ENCODE measurements around the gene BCHE.

Gene BCHE

DNA sequence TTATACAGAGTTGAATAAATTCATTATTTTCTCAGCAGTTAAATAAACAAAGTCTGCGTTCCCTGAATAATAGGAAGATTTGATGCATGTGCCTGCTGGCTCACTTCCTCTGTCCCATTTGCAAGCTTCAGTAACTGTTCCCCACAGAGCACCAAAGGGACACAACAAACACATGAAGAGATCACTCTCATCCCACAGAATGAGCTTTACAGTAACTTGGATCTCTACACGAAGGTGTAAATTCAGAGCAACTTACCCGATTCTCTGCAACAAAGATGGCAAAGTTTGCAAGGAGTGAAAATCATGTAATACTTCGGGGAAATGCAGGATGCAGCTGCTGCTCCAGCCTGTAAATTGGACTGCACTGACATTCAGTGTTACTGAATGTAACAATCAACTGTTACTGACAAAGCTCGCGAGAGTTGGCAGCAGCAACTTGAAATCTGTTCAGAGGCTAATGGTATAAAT, at the start of gene BCHE:
BCHE (minus strand) TSS at position 366 of the 468 bp plus-strand sequence. CDS start 6,390 bp downstream, outside the sequence.
- DNase-seq (ENCODE audit: low read depth in 3 of 3): no peak

DNA sequence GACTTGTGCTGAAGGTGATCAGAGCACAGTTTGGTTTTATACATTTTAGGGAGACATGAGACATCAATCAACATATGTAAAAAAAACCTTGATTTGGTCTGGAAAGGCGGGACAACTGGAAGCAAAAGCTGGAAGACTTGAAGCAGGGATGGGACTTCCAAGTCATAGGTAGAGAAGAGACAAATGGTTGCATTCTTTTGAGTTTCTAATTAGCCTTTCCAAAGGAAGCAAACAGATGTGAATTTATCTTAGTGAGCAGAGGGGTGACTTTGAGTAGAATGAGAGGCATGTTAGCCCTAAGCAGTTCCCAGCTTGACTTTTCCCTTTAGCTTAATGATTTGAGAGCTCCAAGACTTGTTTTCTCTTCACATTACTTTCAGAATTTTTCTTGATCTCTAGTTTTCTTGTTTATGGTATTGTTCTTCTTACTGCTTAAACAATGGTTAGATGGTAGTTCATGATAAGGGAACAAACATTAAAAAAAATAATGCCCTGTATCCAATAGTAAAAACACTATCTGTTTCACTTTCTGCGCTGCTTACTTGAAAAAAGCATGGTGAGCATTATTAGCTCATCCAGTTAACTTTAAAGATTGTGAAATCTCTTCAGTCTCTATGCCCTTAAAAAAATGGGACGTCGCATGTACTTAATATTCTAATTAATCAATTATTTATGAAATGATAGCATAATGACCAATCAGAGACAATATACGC, 48.5 kb upstream of the BCHE start:
- no peak for DNase-seq (ENCODE audit: low read depth in 3 of 3)

DNA sequence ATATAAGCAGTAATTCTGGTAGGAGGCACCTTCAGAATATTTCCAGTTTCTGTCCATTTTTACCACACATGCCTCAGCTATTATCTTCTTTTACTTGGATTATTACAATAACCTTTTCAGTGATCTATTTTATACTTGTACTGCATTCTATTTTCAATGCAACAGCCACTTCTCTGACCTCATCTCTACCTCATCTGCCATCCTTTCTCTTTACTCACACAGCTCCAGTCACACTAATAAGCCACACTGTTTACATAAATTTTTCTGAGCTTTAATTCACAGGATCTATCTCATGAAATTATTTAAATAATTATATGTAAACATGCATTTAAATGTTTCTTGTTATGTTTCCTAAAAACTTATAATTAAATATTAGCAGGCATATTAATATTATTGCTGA, 47.3 kb upstream of the BCHE start:
- no peak for DNase-seq (ENCODE audit: low read depth in 3 of 3)

DNA sequence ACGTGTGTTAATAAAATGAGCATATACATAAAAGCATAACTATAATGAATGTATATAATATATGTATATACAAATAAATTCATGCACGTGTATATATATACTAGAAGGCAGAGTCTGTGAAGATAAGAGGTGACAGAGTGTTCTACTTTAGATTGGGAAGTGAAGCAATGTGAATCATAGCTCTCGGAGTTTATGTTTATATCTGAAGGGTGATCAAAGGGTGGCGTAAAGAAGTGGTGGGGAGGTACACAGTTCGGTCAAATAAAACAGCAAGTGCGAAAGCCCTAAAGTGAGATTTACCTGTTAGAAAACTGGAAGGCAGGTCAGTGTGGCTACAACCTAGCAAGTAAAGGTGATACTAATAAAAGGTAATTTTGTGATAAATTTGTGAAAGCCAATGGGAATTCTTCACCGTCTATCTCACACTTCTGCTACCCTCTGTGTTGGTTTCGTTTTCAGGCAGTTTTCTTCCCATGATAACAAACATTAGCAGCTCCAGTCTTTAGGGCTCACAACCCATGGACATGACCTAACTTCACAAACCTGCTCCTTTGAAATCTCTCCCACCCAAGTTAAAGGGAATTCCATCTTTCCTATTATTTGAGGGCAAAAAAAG, 46.7 kb upstream of the BCHE start:
- no peak for DNase-seq (ENCODE audit: low read depth in 3 of 3)

DNA sequence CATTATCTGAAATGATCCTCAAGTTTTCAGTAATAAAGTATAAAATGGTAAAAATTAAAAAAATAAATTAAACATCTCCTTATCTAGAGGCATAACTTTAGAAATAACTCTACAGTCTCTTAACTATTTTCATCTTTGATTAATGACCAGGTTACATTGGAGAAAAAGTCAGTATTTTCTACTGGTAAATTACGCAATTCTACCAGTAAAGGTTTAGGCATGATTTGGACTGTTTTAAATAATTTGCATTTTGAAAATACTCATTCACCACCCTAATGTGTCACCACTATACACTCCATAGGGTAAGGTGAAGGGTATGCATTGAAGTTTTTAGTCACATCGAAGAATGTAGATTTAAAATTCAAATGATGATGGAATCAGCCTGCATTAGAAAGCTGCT, 45.9 kb upstream of the BCHE start:
- DNase-seq (ENCODE audit: low read depth in 3 of 3): no peak

DNA sequence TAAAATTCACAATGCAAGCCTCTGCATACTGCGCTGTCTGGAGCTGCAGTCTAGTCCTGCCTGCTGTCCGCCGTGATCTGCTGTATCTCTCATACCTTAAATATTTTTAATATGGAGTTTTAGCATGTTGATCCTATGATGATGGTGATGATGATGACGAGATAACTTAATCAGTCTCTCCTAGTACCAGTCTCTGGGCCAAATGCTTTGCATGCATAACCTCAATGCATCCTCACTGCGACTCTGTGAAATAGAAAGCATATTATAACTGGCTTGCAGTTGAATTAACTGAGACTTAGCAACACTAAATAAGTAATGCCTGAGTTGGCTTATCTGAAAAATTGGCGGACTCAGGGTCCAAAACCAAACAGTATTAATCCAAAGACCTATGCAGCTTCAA, 38.4 kb upstream of the BCHE start:
- DNase-seq (ENCODE audit: low read depth in 3 of 3): no peak

DNA sequence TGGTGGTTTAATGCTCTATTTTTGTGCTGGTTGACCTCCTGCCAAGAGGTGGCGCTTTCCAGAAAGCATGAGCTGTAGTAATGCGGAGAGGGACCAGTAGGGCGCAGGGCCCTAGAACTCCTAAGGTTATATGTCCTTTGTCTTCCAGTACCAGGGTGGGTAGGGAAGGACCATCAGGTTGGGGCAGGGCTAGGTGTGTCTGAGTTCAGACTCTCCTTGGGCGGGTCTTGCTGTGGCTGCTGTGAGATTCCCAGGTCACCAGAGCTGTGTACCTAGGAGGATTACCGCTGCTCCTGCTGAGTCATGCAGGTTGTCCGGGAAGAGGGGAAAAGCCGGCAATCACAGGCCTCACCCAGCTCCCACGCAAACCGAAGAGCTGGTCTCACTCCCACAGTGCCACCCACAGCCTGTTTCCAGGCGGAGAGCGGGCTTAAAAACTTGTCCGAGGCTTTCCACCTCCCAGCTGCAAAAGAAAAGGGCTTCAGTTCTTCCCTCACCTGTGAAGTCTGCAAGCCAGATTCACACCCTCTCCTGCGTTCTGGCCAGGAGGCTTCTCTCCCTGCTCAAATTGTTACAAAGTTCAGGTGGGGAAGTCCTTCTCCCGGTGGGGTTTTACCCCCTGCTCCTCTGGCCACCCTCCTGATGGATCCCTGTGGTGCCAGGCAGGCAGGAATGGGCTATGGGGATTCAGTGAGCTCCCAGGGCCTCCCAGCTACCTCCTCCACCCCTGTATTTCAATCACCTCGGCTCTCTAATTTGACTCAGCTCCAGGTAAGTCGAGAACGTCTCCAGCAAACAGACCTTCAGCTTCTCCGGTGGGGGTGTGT, 37.7 kb upstream of the BCHE start:
- DNase-seq (ENCODE audit: low read depth in 3 of 3): no peak

DNA sequence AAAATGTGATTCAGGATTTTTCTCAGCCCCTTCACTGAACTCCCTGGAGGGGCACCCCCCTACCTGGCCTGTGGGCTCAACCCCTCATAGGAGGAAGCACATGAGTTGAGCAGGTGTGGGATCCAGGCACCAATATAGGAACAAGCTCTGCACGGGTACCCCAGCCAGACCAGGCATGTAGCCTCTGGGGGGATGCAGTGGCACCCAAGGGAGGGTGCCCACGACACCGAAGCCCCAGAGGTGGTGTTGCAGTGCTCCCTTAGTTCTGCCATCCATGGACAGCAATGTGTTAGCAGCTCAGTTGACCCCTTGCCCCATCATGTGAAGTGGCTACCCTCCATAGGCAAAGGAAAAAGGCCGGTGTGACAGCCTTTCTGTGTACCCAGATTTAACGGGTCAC, 30.9 kb upstream of the BCHE start:
- DNase-seq (ENCODE audit: low read depth in 3 of 3): no peak

DNA sequence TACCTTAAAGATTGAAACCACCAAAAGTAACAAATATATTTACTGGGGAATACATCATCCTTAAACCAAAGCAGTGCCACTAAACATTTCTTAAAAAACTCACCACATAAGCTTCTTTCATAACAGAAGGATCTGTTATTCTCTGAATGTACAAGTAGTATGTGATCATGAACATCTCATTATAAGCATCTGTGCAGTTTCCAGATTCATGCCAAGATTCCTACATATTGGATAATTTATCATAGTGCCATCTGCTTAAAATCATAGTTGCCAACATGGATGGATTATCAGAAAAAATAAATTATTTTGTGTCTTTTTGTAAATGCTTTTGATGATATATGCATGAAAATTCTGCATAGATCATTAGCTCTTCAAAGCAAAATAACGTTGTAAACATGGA, 21.8 kb upstream of the BCHE start:
- DNase-seq (ENCODE audit: low read depth in 3 of 3): no peak

DNA sequence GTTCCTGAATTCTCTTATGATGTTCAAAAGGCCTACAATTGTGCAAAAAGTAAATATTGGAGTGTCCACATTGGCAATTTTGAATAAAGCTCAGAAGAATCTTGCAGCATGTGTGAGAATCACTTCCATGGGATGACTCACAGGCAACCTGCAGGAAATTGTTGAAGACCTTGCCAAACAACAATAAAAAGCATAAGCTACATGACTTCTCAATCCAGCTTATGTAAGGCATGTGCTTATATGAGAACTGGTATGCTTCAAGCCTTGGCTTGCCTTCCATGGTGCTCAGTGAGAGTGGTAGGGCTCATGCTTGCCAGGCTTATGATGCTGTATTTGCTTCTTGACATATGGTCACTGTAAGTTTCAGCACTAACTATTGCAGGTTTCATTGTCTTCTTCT, 18.4 kb upstream of the BCHE start:
- DNase-seq (ENCODE audit: low read depth in 3 of 3): no peak

DNA sequence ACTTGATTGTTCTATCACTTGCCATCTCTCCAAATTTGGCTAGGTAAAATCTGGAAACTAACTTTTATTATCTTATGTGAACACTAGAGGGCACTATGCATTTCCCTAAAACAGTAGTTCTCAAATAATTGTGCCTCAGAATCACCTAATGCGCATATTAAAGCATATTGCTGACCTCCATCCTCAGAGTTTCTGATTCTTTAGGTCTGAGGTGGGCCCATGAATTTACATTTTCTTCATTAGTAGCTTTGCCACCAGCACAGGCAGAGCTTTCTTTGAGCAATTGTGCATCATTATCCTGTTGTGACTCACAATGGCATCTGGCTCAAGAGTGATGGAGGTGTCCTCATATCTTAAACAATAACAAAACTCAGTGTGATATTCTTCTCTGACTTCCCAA, 17.5 kb upstream of the BCHE start:
- no peak for DNase-seq (ENCODE audit: low read depth in 3 of 3)

DNA sequence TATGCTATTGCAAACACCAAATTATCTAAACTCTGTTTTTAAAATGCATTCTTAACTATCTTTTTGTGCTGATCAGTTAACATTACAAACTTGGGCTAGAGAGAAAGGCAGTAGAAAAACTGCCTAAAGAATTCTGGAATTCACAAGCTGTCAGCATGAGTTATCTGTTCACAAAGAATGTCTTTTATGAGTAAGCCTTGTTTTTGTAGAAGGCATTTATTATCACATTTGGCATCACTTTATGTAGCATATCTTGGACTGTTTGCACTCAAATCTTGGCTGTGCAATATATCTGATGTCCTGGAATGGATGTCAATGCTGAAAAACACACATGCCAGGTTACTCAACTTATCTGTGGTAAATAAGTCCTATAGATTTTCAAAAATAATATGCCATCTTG, 15.5 kb upstream of the BCHE start:
- DNase-seq (ENCODE audit: low read depth in 3 of 3): no peak

DNA sequence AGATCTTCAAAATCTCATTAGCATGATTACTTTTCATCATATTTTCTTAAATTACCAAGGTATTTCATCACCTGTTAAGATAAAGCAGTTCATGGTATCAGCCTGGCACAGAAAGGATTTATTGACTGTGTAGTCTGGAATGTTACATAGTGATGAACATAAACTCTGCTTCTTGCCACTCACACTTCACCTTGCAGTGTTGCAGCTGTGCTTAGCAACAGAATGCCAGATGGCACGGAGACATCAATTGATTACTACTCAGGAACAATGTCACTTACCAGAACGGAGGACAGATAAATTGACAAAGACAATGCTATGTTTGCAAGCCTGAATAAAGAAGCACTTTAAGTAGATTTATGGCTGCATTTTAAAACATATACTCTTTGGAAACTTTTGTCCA, 15.0 kb upstream of the BCHE start:
- DNase-seq (ENCODE audit: low read depth in 3 of 3): no peak

DNA sequence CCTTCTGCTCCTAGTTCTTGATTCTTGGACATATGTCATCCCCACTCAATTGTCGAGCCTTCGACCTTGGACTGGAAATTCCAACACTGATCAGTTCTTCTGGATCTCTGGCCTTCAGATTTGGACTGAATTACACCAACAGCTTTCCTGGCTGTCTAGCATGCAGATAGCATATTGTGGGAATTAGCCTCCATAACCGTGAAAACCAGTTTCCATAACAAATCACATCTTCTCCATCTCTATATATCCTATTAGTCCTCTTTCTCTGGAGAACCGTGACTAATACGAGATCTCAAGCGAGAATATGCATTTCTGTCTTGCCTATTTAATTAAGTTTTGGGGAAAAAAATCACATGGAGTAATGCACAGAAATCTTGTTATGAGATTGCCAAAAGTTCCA, 8.8 kb upstream of the BCHE start:
- no peak for DNase-seq (ENCODE audit: low read depth in 3 of 3)

DNA sequence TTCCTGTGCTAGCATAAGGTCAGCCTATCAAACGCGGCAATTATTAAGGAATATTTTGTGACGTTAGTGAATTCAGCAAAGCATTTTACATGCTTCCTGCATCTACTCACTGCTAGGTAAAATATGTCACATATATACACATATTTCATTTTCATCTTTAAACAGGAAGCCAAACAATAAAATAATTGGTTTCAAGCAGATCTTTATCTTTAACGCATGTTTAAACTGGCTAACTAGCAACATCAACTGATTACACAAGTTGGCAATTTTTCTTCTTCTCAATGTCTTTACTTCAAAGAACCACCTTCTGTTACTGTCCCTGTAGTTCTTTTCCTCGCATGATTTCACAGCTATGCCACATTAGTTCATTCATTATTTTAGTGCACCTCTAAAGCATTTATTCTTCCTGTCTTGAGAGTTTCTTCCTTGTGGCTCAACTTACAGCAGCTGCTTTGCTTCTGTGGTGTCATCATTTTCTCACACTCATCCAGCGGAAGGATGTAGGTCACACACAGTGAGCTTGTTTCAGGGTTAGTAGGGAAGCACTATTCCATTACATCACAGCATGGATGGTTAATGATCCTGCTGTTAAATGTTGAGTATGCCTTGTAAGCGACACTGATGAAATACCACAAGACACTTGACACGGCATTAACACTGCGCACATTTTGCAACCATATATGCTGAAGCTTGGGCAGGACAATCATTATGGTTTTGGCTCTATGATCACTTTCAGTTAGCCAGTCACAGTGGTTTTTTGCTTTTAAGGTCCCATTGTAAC, 2.3 kb upstream of the BCHE start:
- DNase-seq (ENCODE audit: low read depth in 3 of 3): no peak

DNA sequence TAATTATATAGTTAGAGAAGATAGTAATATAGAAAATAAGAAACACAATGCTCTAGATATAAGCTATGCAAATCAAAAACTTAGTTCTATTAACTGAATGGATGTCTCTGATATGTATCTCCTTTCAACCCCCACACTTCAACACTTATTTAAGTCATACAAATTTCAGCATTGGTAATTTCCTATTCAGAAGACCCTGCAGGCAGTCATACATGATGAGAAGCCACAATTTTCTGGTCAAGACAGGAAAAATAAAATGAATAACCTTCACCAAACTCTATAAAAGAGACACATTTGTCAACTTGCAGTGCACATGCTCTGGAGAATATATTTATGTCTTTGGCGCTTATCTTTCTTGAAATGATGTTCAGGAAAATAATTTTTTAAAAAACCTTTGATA, 578 bp upstream of the BCHE start:
- no peak for DNase-seq (ENCODE audit: low read depth in 3 of 3)

DNA sequence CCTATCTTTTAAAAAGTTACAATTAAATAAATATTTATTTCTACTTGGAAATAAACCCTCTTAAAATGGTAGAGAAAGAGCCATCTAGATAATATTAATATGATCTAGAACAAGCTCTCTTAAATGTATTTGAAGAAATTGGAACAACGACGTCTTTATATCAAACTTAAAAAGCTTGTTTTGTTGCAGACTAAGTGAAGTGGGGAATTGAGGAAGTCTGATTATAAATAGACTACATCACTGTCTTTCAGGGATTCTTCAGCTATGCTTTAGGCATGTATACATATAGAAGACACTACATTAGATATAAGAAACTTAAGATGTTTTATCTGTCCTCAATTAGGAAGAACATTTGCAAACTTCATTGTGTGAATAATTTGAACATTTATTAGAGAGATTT, 1.8 kb downstream of the BCHE start:
- no peak for DNase-seq (ENCODE audit: low read depth in 3 of 3)

DNA sequence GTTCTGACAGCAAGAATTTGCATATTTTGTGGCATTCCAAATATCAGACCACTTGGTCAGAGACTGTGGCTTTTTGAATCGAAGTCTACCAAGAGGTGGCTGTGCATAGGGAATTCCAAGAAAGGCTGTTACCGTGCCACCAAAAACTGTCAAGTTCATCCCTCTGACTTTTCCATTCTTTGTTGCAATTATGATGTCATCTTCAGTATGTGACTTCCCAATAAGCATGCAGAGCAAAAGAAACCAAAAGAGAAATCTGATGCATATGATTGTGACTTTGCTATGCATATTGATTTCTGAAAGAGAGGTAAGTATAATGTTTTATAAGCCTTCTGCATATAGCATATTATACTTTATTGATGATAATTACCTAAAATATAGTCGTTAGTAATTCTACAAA, 6.5 kb downstream of the BCHE start:
- no peak for DNase-seq (ENCODE audit: low read depth in 3 of 3)

DNA sequence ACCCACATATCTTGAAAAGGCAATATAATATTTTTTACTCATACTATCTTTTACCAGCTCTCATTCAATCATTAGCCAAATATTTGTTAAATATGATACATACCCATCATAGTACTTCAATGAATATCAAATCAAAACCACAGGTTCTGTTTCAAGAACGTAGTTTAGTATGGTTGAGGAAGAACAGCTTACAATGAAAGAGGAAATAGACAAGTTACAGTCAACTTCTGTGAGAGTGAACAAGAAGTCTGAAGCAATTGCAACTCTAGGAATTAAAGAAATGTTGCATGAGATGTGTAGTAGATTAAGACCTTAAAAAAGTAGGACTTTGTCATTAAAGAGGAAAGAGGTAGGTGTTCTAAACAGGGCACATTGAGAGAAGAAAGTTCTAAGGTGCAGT, 9.3 kb downstream of the BCHE start:
- no peak for DNase-seq (ENCODE audit: low read depth in 3 of 3)

DNA sequence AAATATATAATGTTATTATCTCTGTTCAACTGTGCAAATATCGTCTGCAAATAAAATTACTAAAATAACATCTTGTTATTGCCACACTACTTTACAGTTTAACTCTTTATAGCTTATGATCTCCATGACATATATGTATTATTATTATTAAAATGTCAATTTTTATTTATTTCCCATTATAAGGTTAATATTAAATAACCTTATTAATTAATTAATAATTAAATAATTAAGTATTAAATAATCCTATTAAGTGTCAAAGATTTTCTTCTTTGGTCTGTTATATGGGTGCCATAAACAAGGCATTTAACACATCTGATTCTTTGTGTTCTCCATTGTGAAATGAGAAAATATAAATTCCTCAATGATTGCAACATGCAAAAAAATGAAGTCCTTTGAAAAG, 10.0 kb downstream of the BCHE start:
- no peak for DNase-seq (ENCODE audit: low read depth in 3 of 3)

DNA sequence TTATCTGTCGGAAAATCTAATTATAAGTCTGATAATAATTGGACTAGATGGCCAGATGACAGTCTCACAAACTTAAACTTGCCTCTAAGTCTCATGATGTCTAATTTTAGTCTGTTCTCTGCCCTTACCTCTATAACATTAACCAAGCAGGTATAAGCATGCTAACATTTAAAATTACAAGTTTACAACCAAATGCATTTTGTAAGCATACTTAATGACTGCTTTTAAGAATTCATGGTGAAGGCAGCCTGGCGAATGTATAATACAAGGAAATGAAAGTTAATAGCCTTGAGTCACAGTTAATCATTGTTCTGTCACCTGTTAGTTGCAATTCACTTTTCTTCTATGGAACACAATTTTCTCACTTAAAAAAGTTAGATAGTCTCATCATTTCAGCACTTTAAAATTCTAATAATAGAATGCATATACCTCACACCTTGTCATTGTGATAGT, 16.5 kb downstream of the BCHE start:
- no peak for DNase-seq (ENCODE audit: low read depth in 3 of 3)

DNA sequence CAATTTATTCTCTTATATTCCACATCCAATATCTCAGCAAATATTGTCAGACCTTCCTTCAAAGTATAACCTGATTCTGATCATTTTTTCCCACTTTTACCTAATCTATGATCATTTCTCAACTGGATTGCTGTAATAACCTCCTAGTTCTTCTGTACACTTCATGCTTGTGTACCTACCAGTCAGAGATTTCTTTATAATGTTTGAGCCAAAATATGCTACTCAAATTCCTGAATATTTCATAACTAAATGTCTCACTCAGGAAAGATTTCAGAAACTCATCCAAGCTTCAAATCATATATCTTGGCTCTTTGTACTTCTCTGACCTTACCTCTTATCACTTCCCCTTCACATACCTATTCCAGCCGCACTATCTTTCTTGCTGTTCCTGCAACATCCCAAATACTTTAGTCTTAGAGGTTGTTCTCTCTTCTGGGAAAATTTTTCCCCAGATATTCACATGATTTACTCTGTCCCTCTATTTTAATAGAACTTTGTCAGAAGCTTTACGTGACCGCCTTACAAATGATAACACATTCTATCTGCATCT, 20.0 kb downstream of the BCHE start:
- no peak for DNase-seq (ENCODE audit: low read depth in 3 of 3)

All from stimulated activated CD4-positive, alpha-beta T cell treated with anti-CD3 and anti-CD28 coated beads, TNF-alpha, amount 100 ng/mL, for 4 hours (primary cell).